WI38 (cell line): ENCODE results near the gene C19orf85.

Experiments used
- H3K4me3 ChIP-seq: 2 replicates; pipeline ENCODE4 v1.5.1; 2011; ENCODE audit warnings: low read depth, mild to moderate bottlenecking, control low read depth, low read length
- CTCF ChIP-seq: IDR thresholded peaks from 2 replicates; pipeline ENCODE4 v1.5.1; 2012; ENCODE audit warnings: low read depth, mild to moderate bottlenecking, control low read depth, low read length

Gene C19orf85

GRCh38 chr19:55493052-55493644 lies 28.6 kb upstream of the C19orf85 start:
- TF ChIP-seq CTCF, result no peak

GRCh38 chr19:55492362-55492944 lies 27.9 kb upstream of the C19orf85 start:
- TF ChIP-seq CTCF, result no peak
- H3K4me3 ChIP-seq, result no peak overlapping the region

More at GRCh38 chr19:55493052-55493644, 28.6 kb upstream of the C19orf85 start:
- H3K4me3 ChIP-seq, result peak overlapping the region; percentile 17; the same call in 1 of the 2 replicates

DNA sequence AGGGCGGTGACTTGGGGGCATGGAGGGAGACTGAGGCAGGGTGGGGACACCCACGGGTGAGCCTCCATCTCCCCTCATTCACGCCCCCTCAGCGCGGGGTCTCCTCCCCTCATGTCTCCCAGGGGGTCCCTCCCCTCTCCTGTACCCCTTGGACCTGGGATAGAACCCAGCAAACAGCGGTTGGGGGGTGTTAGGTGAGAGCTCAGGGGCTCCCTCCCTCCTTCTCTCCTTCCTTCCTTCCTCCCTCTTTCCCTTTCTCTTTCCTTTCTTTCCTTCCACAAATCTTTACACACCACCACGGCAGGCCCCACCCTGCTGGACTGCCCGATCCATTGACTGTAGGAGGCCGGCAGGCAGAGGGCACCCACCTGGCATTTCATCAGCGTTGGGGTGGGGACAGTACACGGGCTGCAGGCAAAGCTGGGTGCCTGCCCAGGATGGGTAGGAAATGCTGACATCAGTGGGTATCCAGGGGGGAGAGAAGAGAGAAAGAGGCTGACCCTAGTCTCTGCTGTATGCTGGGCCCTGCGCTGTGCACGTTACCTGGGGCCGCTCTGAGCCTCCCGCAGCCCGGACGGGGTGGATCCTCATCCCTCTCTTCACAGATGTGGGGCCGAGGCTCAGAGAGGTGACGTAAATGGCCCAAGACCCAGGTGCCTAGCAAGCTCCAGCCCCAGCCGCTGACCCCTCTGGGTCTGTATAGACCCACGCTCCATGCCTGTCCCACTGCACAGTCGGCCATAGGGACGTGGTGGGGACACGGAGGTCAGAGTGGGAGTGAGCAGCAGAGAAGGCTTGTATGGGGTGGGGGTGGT lies 27.2 kb upstream of the C19orf85 start:
- H3K4me3 ChIP-seq, result no peak overlapping the region
- TF ChIP-seq CTCF, result no peak

DNA sequence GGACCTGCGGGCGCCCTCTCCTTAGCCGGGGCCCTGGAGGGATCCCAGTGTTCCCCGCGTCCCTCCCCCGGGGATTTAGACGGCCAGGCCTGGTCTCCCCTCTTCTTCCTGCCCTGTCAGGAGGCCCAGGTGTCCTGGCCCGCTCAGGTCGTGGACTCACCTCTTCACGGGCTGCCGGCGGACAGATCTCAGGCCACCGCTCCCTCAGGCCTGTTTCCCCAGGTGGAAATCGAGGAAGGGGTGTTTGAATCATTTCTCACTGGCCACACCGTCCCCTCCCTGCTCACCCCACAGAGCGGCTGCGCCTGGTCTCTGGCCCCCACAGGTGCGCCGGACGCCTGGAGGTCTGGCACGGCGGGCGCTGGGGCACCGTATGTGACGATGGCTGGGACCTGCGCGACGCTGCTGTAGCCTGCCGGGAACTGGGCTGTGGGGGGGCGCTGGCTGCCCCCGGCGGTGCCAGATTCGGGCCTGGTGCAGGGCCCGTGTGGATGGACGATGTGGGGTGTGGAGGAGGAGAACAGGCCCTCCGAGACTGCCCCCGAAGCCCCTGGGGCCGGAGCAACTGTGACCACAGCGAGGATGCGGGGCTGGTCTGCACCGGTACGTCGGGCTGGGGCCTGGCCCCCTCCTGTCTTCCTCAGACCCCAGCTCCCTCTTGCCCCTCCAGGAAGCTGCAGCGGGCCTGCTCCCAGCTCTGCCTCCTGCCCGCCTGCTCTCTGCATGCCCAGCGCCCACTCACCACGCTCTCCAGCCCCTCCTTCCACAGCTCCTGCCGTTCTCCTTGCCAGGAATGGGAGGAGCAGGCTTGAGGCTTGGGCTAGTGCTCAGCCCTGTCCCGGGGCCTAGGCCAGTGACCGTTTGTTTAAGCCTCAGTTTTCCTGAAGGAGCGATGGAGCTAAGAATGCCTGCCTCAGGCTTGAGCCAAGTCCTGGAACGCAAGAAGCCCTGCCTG lies 26.2 kb upstream of the C19orf85 start:
- H3K4me3 ChIP-seq, result no peak overlapping the region
- TF ChIP-seq CTCF, result no peak

DNA sequence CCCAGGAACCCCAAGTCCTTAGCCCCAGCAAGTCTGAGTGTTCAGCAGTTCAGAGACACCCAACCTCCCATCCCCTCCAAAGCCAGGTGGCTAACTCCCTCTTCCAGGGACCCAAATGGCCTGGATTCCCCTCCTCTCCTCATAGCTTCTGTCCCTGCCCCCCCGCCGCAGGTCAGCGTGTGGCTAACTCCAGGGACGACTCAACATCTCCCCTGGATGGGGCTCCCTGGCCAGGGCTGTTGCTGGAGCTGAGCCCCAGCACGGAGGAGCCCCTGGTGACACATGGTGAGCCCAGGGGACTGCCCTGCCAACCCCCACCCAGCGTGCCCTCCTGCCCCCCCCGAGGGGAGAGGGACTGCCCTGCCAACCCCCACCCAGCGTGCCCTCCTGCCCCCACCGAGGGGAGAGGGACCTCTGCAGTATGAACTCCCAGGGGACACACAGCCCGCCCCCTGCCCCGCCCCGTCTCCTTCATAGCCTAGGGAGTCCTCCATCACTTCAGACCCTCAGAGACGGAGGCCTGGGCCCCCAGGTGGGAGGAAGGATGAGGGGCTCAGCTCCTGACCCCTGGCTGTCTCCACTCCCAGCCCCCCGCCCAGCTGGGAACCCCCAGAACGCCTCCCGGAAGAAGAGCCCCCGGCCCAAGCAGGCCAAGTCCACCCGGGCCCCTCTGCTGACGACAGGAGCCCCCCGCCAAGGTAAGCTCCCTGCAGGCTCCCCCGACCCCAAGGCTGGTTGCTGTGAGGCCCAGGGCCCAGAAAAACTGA lies 25.3 kb upstream of the C19orf85 start:
- H3K4me3 ChIP-seq, result no peak overlapping the region
- no peak for TF ChIP-seq CTCF

DNA sequence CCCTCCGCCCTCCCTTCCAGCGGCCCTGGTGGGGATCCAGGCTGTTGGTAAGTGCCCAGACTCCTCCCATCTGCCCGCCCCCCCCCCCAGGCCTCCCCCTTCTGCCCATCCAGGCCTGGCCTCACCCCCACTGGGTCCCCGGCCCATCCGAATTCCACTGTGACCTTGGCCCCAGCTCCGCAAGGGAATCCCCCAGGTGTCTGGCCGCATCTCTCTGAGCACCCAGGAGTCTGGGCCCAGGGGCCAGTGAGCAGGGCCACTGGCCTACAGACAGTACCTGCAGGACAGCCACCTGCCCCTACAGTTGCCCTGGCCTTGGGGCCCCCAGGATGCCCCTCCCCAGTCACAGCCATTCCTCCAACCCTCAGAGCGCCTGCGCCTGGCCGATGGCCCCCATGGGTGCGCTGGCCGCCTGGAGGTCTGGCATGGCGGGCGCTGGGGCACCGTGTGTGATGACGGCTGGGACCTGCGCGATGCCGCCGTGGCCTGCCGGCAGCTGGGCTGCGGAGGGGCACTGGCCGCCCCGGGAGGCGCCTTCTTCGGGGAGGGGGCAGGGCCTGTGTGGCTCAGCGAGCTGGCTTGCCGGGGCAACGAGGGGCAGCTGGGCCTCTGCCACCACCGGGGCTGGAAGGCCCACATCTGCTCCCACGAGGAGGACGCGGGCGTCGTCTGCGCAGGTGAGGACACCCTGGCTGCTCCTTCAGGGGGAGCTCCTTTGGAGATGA lies 24.6 kb upstream of the C19orf85 start:
- H3K4me3 ChIP-seq, result no peak overlapping the region; the same call in 1 of the 2 replicates
- TF ChIP-seq CTCF, result no peak
